GM13977 (cell line): ENCODE results near the gene RPL13.

Experiments used
- DNase-seq: peaks from one replicate; pipeline ENCODE4 v3.0.0; 2012; ENCODE audit warnings: low spot score
- in situ Hi-C: fragments of 300-500 bp; cut with MboI; formaldehyde crosslinking; loops from one replicate; pipeline ENCODE4 v1.12.0; 2022; ENCODE audit warnings: low sequenced_read_pairs, low pct_unique_long_range_greater_than_20kb, mixed read lengths, inconsistent platforms; ENCODE audit not compliant: unreplicated experiment
- TF ChIP-seq, protein P1 (sequence below): IDR thresholded peaks from 2 replicates; pipeline ENCODE4 v1.5.1; 2012; ENCODE audit warnings: mild to moderate bottlenecking, control low read depth; ENCODE audit not compliant: insufficient read depth; ENCODE audit errors: extremely low read depth, missing control alignments

Gene RPL13

GRCh38 chr16:89560378-89561141, at the start of gene RPL13:
Gene RPL13 (plus strand): TSS chr16:89560682. CDS start chr16:89560960, 278 bp downstream.
- TF ChIP-seq, protein P1, sequence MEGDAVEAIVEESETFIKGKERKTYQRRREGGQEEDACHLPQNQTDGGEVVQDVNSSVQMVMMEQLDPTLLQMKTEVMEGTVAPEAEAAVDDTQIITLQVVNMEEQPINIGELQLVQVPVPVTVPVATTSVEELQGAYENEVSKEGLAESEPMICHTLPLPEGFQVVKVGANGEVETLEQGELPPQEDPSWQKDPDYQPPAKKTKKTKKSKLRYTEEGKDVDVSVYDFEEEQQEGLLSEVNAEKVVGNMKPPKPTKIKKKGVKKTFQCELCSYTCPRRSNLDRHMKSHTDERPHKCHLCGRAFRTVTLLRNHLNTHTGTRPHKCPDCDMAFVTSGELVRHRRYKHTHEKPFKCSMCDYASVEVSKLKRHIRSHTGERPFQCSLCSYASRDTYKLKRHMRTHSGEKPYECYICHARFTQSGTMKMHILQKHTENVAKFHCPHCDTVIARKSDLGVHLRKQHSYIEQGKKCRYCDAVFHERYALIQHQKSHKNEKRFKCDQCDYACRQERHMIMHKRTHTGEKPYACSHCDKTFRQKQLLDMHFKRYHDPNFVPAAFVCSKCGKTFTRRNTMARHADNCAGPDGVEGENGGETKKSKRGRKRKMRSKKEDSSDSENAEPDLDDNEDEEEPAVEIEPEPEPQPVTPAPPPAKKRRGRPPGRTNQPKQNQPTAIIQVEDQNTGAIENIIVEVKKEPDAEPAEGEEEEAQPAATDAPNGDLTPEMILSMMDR = no peak
- peak; percentile 99 for DNase-seq
- in situ Hi-C loops = no loop called here

- TF ChIP-seq, protein P1 = no peak
- peak; percentile 13 for DNase-seq
- in situ Hi-C loops = no loop called here
These were observed 49.1 kb upstream of the RPL13 start for GRCh38 chr16:89511374-89511773.

GRCh38 chr16:89512453-89512852, 48.0 kb upstream of the RPL13 start:
- in situ Hi-C loops = no loop called here
- TF ChIP-seq, protein P1 = no peak
- no peak for DNase-seq

DNA sequence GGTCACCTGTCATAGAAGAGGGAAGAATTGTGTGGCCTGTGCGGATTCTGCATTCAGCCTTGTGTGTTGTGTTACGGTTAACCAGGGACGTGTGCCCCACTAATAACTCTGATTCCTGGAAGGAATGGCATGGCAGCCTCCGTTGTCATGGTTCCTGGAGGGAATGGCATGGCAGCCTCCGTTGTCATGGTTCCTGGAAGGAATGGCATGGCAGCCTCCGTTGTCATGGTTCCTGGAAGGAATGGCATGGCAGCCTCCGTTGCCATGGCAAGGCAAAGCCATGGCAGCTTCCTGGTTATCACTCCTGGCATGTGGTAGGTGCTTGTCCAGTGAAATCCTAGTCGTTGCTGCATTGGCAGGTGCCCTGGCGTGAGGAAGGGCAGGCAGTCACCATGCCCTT, 43.4 kb upstream of the RPL13 start:
- TF ChIP-seq, protein P1 = no peak
- DNase-seq = no peak
- in situ Hi-C loops = no loop called here

- DNase-seq = no peak
- TF ChIP-seq, protein P1 = no peak
- in situ Hi-C loops = no loop called here
These were observed 40.6 kb upstream of the RPL13 start for GRCh38 chr16:89519881-89520280.

- in situ Hi-C loops = no loop called here
- TF ChIP-seq, protein P1 = no peak
- DNase-seq = no peak
These were observed 38.2 kb upstream of the RPL13 start for GRCh38 chr16:89522287-89522686.
